ENCODE measurements around the gene CRYAA. TPM values are rescaled to one million over a fixed set of nuclear protein-coding genes. Genes with fewer than 3 reads are reported as not detected.
"Not testable (repeated sequence)": the region's sequence is repeated elsewhere in the genome, so short reads cannot be mapped to it uniquely, and the experiment has no call there.

The CRYAA gene
- total RNA-seq (2021; fragmentation: NEBNext Ultra II Directional; extraction: Animal tissue kit (Norgen Biotek cat#: 25700)) (not detected in 2 replicates), polyA plus RNA-seq (2011; rRNA removed) (not detected in 2 replicates), polyA minus RNA-seq (2011; rRNA and poly(A)+ RNA removed) (not detected in 2 replicates)
- polyA plus RNA-seq (2011; cell fraction: cytosol; rRNA removed) = not detected
- polyA plus RNA-seq (2011; cell fraction: nucleus; rRNA removed) = not detected
- 0.44 TPM in 1 of 4 replicates, not detected in the others for polyA plus RNA-seq (2012, experiment 1 of 2)
- 1.0 TPM for polyA plus RNA-seq (2012, experiment 2 of 2)
- not detected for polyA plus RNA-seq (2013, experiment 1 of 2)
- polyA plus RNA-seq (2013, experiment 2 of 2) = not detected
- polyA minus RNA-seq (2011; cell fraction: cytosol; rRNA and poly(A)+ RNA removed) = not detected
- polyA minus RNA-seq (2011; cell fraction: nucleus; rRNA and poly(A)+ RNA removed) = not detected
- long read RNA-seq, experiment 1 = 0 reads
- long read RNA-seq, experiment 2 = 0 reads

- H3K23me2 ChIP-seq (ENCODE audit: low read depth, low read length); H3K4me2 ChIP-seq (ENCODE audit: insufficient read depth in 1 of 2, low read depth in 2 of 2, low read length in 2 of 2); H3K18ac ChIP-seq (ENCODE audit: extremely low read depth, low read length); H3K27me3 ChIP-seq (replicated peaks in 1 of 4; ENCODE audit: control insufficient read depth in 3 of 4, extremely low read depth in 1 of 4, insufficient read depth in 3 of 4, low read length in 3 of 4); H2BK12ac ChIP-seq (ENCODE audit: low read depth, low read length); H3K36me3 ChIP-seq (ENCODE audit: control insufficient read depth in 2 of 4, insufficient read depth in 4 of 4, low read length in 3 of 4); H3K79me2 ChIP-seq (ENCODE audit: control insufficient read depth in 1 of 2, insufficient read depth in 2 of 2, low read length in 2 of 2); H3K4me1 ChIP-seq (replicated peaks in 1 of 4; ENCODE audit: control insufficient read depth in 3 of 4, insufficient read depth in 4 of 4, low read length in 3 of 4); H2AK5ac ChIP-seq (ENCODE audit: low read depth, low read length); H2BK5ac ChIP-seq (ENCODE audit: low read depth, low read length); H3K4me3 ChIP-seq (ENCODE audit: extremely low read depth in 1 of 4, insufficient read depth in 2 of 4, low read depth in 3 of 4, low read length in 4 of 4); H3K4ac ChIP-seq (replicated peaks; ENCODE audit: insufficient read length, low read depth, low read length); H2BK15ac ChIP-seq (ENCODE audit: low read length); DNase-seq (ENCODE audit: low read depth in 1 of 2, low spot score in 2 of 2); H3K9ac ChIP-seq (replicated peaks in 1 of 4; ENCODE audit: extremely low read depth in 1 of 4, low read depth in 3 of 4, low read length in 3 of 4); H2BK120ac ChIP-seq (replicated peaks; ENCODE audit: low read depth, low read length); H3K23ac ChIP-seq (ENCODE audit: insufficient read length); CTCF ChIA-PET (ENCODE audit: partially characterized antibody); H3K27ac ChIP-seq (ENCODE audit: low read depth, low read length); H3K14ac ChIP-seq (ENCODE audit: insufficient read length); H4K20me1 ChIP-seq (replicated peaks in 1 of 2; ENCODE audit: control insufficient read depth in 1 of 2, insufficient read depth in 2 of 2, low read length in 2 of 2); H2AFZ ChIP-seq (ENCODE audit: low read length); H3K56ac ChIP-seq (replicated peaks; ENCODE audit: insufficient read length, low read depth, low read length); FAIRE-seq; H2BK20ac ChIP-seq (ENCODE audit: low read length); H3K79me1 ChIP-seq (ENCODE audit: low read depth, low read length); POLR2A ChIA-PET (ENCODE audit: partially characterized antibody); H4K8ac ChIP-seq (ENCODE audit: extremely low read depth, insufficient read depth, low read length); H3K9me3 ChIP-seq (ENCODE audit: insufficient read depth in 2 of 2, low read depth in 1 of 2, low read length in 1 of 2); H4K91ac ChIP-seq (replicated peaks; ENCODE audit: insufficient read length, low read length); H4K5ac ChIP-seq (ENCODE audit: insufficient read length, low read depth, low read length): not testable (repeated sequence)
- 92% methylated on average over 3 of the region's 16 CpGs; no CpG with 5 or more reads in 1 of the 2 experiments for WGBS, 2 experiments (ENCODE audit: extremely low coverage in 1 of 2, insufficient coverage in 1 of 2, insufficient read length in 1 of 2, insufficient replicate concordance in 2 of 2, low coverage in 1 of 2, low lambda C conversion rate in 2 of 2, missing lambda C conversion rate in 1 of 2)
Measured at GRCh38 chr21:43168708-43169107, at the start of gene CRYAA. CRYAA (plus strand) TSS chr21:43169008; CDS start chr21:43169100, 92 bp downstream.

GRCh38 chr21:43130094-43130493, 38.7 kb upstream of the CRYAA start:
- H3K4ac ChIP-seq (replicated peaks; ENCODE audit: insufficient read length, low read depth, low read length); H4K20me1 ChIP-seq (replicated peaks in 1 of 2; ENCODE audit: control insufficient read depth in 1 of 2, insufficient read depth in 2 of 2, low read length in 2 of 2); H2AFZ ChIP-seq (ENCODE audit: low read length); H2BK15ac ChIP-seq (ENCODE audit: low read length); H3K4me1 ChIP-seq (replicated peaks in 1 of 4; ENCODE audit: control insufficient read depth in 3 of 4, insufficient read depth in 4 of 4, low read length in 3 of 4); H3K79me1 ChIP-seq (ENCODE audit: low read depth, low read length); H2AK5ac ChIP-seq (ENCODE audit: low read depth, low read length); H3K9ac ChIP-seq (replicated peaks in 1 of 4; ENCODE audit: extremely low read depth in 1 of 4, low read depth in 3 of 4, low read length in 3 of 4); H3K4me2 ChIP-seq (ENCODE audit: insufficient read depth in 1 of 2, low read depth in 2 of 2, low read length in 2 of 2); H3K14ac ChIP-seq (ENCODE audit: insufficient read length); H3K36me3 ChIP-seq (ENCODE audit: control insufficient read depth in 2 of 4, insufficient read depth in 4 of 4, low read length in 3 of 4); H3K79me2 ChIP-seq (ENCODE audit: control insufficient read depth in 1 of 2, insufficient read depth in 2 of 2, low read length in 2 of 2); CTCF ChIA-PET (ENCODE audit: partially characterized antibody); H3K23ac ChIP-seq (ENCODE audit: insufficient read length); H4K91ac ChIP-seq (replicated peaks; ENCODE audit: insufficient read length, low read length); H4K5ac ChIP-seq (ENCODE audit: insufficient read length, low read depth, low read length); H2BK5ac ChIP-seq (ENCODE audit: low read depth, low read length); H3K27me3 ChIP-seq (replicated peaks in 1 of 4; ENCODE audit: control insufficient read depth in 3 of 4, extremely low read depth in 1 of 4, insufficient read depth in 3 of 4, low read length in 3 of 4); H4K8ac ChIP-seq (ENCODE audit: extremely low read depth, insufficient read depth, low read length); H2BK20ac ChIP-seq (ENCODE audit: low read length); H3K9me3 ChIP-seq (ENCODE audit: insufficient read depth in 2 of 2, low read depth in 1 of 2, low read length in 1 of 2); H2BK120ac ChIP-seq (replicated peaks; ENCODE audit: low read depth, low read length); FAIRE-seq; H3K27ac ChIP-seq (ENCODE audit: low read depth, low read length); H3K56ac ChIP-seq (replicated peaks; ENCODE audit: insufficient read length, low read depth, low read length); H3K18ac ChIP-seq (ENCODE audit: extremely low read depth, low read length); H3K23me2 ChIP-seq (ENCODE audit: low read depth, low read length); POLR2A ChIA-PET (ENCODE audit: partially characterized antibody); H3K4me3 ChIP-seq (ENCODE audit: extremely low read depth in 1 of 4, insufficient read depth in 2 of 4, low read depth in 3 of 4, low read length in 4 of 4); H2BK12ac ChIP-seq (ENCODE audit: low read depth, low read length); DNase-seq (ENCODE audit: low read depth in 1 of 2, low spot score in 2 of 2): not testable (repeated sequence)
- no CpG with 5 or more reads among the region's 7 CpGs for whole genome bisulfite sequencing, 2 experiments (ENCODE audit: extremely low coverage in 1 of 2, insufficient coverage in 1 of 2, insufficient read length in 1 of 2, insufficient replicate concordance in 2 of 2, low coverage in 1 of 2, low lambda C conversion rate in 2 of 2, missing lambda C conversion rate in 1 of 2)
